Choroid plexus epithelial cell (primary cell): ENCODE measurements around the gene SH3BGRL.

Experiments used
- DNase-seq: peaks from one replicate; pipeline ENCODE4 v3.0.0-alpha.2; 2010; ENCODE audit warnings: low read depth
- H3K4me3 ChIP-seq: 2 replicates; pipeline ENCODE4 v1.5.1; 2011; ENCODE audit warnings: low read depth, mild to moderate bottlenecking, control low read depth, low read length, moderate library complexity
- CTCF ChIP-seq: conservative IDR thresholded peaks from 2 replicates; pipeline ENCODE4 v1.5.1; 2011; ENCODE audit warnings: low read depth, mild to moderate bottlenecking, control low read depth, inconsistent platforms, low read length, moderate library complexity

Gene SH3BGRL

GRCh38 chrX:81286075-81286474, 84.2 kb downstream of the SH3BGRL start:
- no peak for TF ChIP-seq CTCF
- DNase-seq = no peak
- no peak overlapping the region for H3K4me3 ChIP-seq

GRCh38 chrX:81286608-81287007, 84.7 kb downstream of the SH3BGRL start:
- H3K4me3 ChIP-seq = no peak overlapping the region
- DNase-seq = no peak
- TF ChIP-seq CTCF = no peak

- TF ChIP-seq CTCF = no peak
- no peak overlapping the region for H3K4me3 ChIP-seq
- DNase-seq = no peak
These were observed 90.1 kb downstream of the SH3BGRL start for GRCh38 chrX:81291996-81292395.

- no peak for DNase-seq
- no peak overlapping the region for H3K4me3 ChIP-seq
- TF ChIP-seq CTCF = no peak
These were observed 92.2 kb downstream of the SH3BGRL start for GRCh38 chrX:81294101-81294500.

GRCh38 chrX:81301877-81302276, 100.0 kb downstream of the SH3BGRL start:
- DNase-seq = peak; percentile 27
- H3K4me3 ChIP-seq = no peak overlapping the region
- TF ChIP-seq CTCF = no peak

GRCh38 chrX:81304563-81304962, 102.7 kb downstream of the SH3BGRL start:
- no peak overlapping the region for H3K4me3 ChIP-seq
- no peak for DNase-seq
- no peak for TF ChIP-seq CTCF

GRCh38 chrX:81305240-81305639, 103.3 kb downstream of the SH3BGRL start:
- H3K4me3 ChIP-seq = no peak overlapping the region
- no peak for DNase-seq
- no peak for TF ChIP-seq CTCF
